Spleen (tissue), 7 donors: Measurements from ENCODE around the gene CFAP161.

Experiments
- CTCF ChIP-seq, 11 experiments: fragments of 200-600 bp in 7 of 11; fragments of 450-650 bp in 4 of 11; sonication (generic) in 4 of 11; IDR thresholded peaks in 8 of 11; conservative IDR thresholded peaks in 3 of 11; 1 replicate in 7 of 11; 2 replicates in 4 of 11; pipeline versions ENCODE4 v1.4.0 to v1.8.0; 2016 to 2021; ENCODE audit warnings: antibody characterized with exemption in 11 of 11, inconsistent platforms in 4 of 11, mild to moderate bottlenecking in 1 of 11
- POLR2A ChIP-seq, 3 donors: fragments of 450-650 bp; IDR thresholded peaks; one replicate each; pipeline ENCODE4 v1.5.1; 2017; ENCODE audit warnings: antibody characterized with exemption in 3 of 3, mild to moderate bottlenecking in 1 of 3
- POLR2AphosphoS5 ChIP-seq, 3 donors: sonication (generic); formaldehyde crosslinking; IDR thresholded peaks; one replicate each; pipeline ENCODE4 v1.5.1; 2017; ENCODE audit warnings: antibody characterized with exemption in 3 of 3
- donor health status: DM: no; HTN: no; CAD: no; lungs with moderate emphysema.
- donor health status: DM: no; HTN: no; CAD: no.
- donor health status: DM: no; HTN: no; CAD: no.

GRCh38 chr15:81111510-81112470 is 22.3 kb upstream of the CFAP161 start:
- TF ChIP-seq CTCF (IDR thresholded peaks at IDR 0.05 in 8 of 11, conservative IDR thresholded peaks at IDR 0.05 in 3 of 11) = no peak
- TF ChIP-seq POLR2A (IDR thresholded peaks at IDR 0.05) = no peak
- TF ChIP-seq POLR2AphosphoS5 (IDR thresholded peaks at IDR 0.05) = no peak
